MV-4-11 (cell line): Measurements from ENCODE around the gene ABL2.

Source experiments
- DNase-seq: peaks from one replicate; lab custom pipeline; 2025; lab: John Stamatoyannopoulos, UW

The ABL2 gene

GRCh38 chr1:179092896-179093461, 136.5 kb downstream of the ABL2 start:
- no peak for DNase-seq

- DNase-seq, result peak; percentile 18
These were observed 137.7 kb downstream of the ABL2 start for GRCh38 chr1:179091691-179092165.

GRCh38 chr1:179090923-179091322, 138.6 kb downstream of the ABL2 start:
- no peak for DNase-seq

- no peak for DNase-seq
These were observed 139.0 kb downstream of the ABL2 start for GRCh38 chr1:179090522-179090921.

GRCh38 chr1:179089827-179090482, 139.5 kb downstream of the ABL2 start:
- no peak for DNase-seq

- DNase-seq, result no peak
These were observed 141.8 kb downstream of the ABL2 start for GRCh38 chr1:179087665-179088064.

GRCh38 chr1:179083533-179083932, 145.9 kb downstream of the ABL2 start:
- no peak for DNase-seq

- DNase-seq, result peak; percentile 24
These were observed 146.5 kb downstream of the ABL2 start for GRCh38 chr1:179082999-179083335.

GRCh38 chr1:179082333-179082998, 147.0 kb downstream of the ABL2 start:
- DNase-seq, result no peak

- DNase-seq, result peak; percentile 79
These were observed 147.7 kb downstream of the ABL2 start, which contains the start of gene TOR3A for GRCh38 chr1:179081687-179082332. TOR3A (plus strand) TSS chr1:179082070; CDS start chr1:179082129, 59 bp downstream.

- peak; percentile 59 for DNase-seq
These were observed 148.4 kb downstream of the ABL2 start for GRCh38 chr1:179080866-179081686.

- peak; percentile 75 for DNase-seq
These were observed 150.2 kb downstream of the ABL2 start for GRCh38 chr1:179079113-179079761.

- DNase-seq, result no peak
These were observed 152.1 kb downstream of the ABL2 start for GRCh38 chr1:179077396-179077795.

- DNase-seq, result no peak
These were observed 163.0 kb downstream of the ABL2 start for GRCh38 chr1:179066471-179066870.

- peak; percentile 45 for DNase-seq
These were observed 167.9 kb downstream of the ABL2 start for GRCh38 chr1:179061360-179062282.

GRCh38 chr1:179058487-179059483, 170.7 kb downstream of the ABL2 start:
- DNase-seq, result peak; percentile 27

- DNase-seq, result no peak
These were observed 173.5 kb downstream of the ABL2 start for GRCh38 chr1:179055937-179056336.

GRCh38 chr1:179053486-179053885, 176.0 kb downstream of the ABL2 start:
- no peak for DNase-seq

- no peak for DNase-seq
These were observed 176.7 kb downstream of the ABL2 start for GRCh38 chr1:179052776-179053175.
